Central memory CD4-positive, alpha-beta T cell (primary cell): ENCODE data around the gene TBC1D5.
"Not testable (repeated sequence)": the region's sequence is repeated elsewhere in the genome, so short reads cannot be mapped to it uniquely, and the experiment has no call there.

Source experiments
- DNase-seq: peaks from one replicate; pipeline ENCODE4 v3.0.0; 2022

Gene TBC1D5

GRCh38 chr3:17707813-17708543, 34.5 kb downstream of the TBC1D5 start:
- no peak for DNase-seq

- not testable (repeated sequence) for DNase-seq
Observed at GRCh38 chr3:17705991-17706390, 36.4 kb downstream of the TBC1D5 start.

- not testable (repeated sequence) for DNase-seq
Observed at GRCh38 chr3:17699815-17700214, 42.6 kb downstream of the TBC1D5 start.

- not testable (repeated sequence) for DNase-seq
Observed at GRCh38 chr3:17695665-17696064, 46.8 kb downstream of the TBC1D5 start.

- DNase-seq: not testable (repeated sequence)
Observed at GRCh38 chr3:17693670-17693999, 48.8 kb downstream of the TBC1D5 start.

GRCh38 chr3:17692846-17693669, 49.4 kb downstream of the TBC1D5 start:
- DNase-seq: peak; percentile 52

- DNase-seq: no peak
Observed at GRCh38 chr3:17687566-17687965, 54.9 kb downstream of the TBC1D5 start.

GRCh38 chr3:17686613-17687012, 55.8 kb downstream of the TBC1D5 start:
- no peak for DNase-seq

GRCh38 chr3:17683542-17684207, 58.8 kb downstream of the TBC1D5 start:
- no peak for DNase-seq

GRCh38 chr3:17680530-17680929, 61.9 kb downstream of the TBC1D5 start:
- no peak for DNase-seq

- DNase-seq: no peak
Observed at GRCh38 chr3:17678116-17678741, 64.2 kb downstream of the TBC1D5 start.

GRCh38 chr3:17674082-17674686, 68.2 kb downstream of the TBC1D5 start:
- DNase-seq: no peak

GRCh38 chr3:17672506-17672905, 69.9 kb downstream of the TBC1D5 start:
- DNase-seq: no peak

- DNase-seq: no peak
Observed at GRCh38 chr3:17670749-17671148, 71.7 kb downstream of the TBC1D5 start.

- no peak for DNase-seq
Observed at GRCh38 chr3:17664923-17665322, 77.5 kb downstream of the TBC1D5 start.

- DNase-seq: no peak
Observed at GRCh38 chr3:17656264-17656663, 86.2 kb downstream of the TBC1D5 start.

GRCh38 chr3:17655743-17656142, 86.7 kb downstream of the TBC1D5 start:
- DNase-seq: no peak

- DNase-seq: not testable (repeated sequence)
Observed at GRCh38 chr3:17649748-17650147, 92.7 kb downstream of the TBC1D5 start.

- not testable (repeated sequence) for DNase-seq
Observed at GRCh38 chr3:17648630-17649355, 93.6 kb downstream of the TBC1D5 start.

GRCh38 chr3:17645074-17645698, 97.2 kb downstream of the TBC1D5 start:
- DNase-seq: peak; percentile 3

- no peak for DNase-seq
Observed at GRCh38 chr3:17643691-17644090, 98.7 kb downstream of the TBC1D5 start.
